Thoracic aorta (tissue), 2 donors: ENCODE measurements around the gene NAALADL2. TPM values are rescaled to one million over a fixed set of nuclear protein-coding genes. Genes with fewer than 3 reads are reported as not detected.

Source experiments
- ATAC-seq: fragments of 150-250 bp; one replicate; pipeline ENCODE4 v1.8.0; 2017; ENCODE audit warnings: low read depth; ENCODE audit not compliant: insufficient number of reproducible peaks, low FRiP score
- DNase-seq: peaks from one replicate; pipeline ENCODE4 v3.0.0-alpha.2; 2020; ENCODE audit warnings: low spot score
- H3K27ac ChIP-seq, 2 donors: fragments of 200-600 bp; sonication (generic); 1 replicate in 1 of 2; 2 replicates in 1 of 2; pipeline ENCODE4 v1.5.1; 2016; ENCODE audit warnings: mild to moderate bottlenecking in 2 of 2, moderate library complexity in 2 of 2
- H3K27me3 ChIP-seq: fragments of 200-600 bp; sonication (generic); replicated peaks from 2 replicates; pipeline ENCODE4 v1.6.0; 2016; ENCODE audit warnings: mild to moderate bottlenecking; ENCODE audit not compliant: insufficient read depth
- H3K36me3 ChIP-seq: fragments of 200-600 bp; sonication (generic); one replicate; pipeline ENCODE4 v1.5.1; 2016
- H3K4me1 ChIP-seq, 2 donors: fragments of 200-600 bp; sonication (generic); 1 replicate in 1 of 2; 2 replicates in 1 of 2; pipeline versions ENCODE4 v1.5.1 to v1.6.0; 2016; ENCODE audit warnings: low read depth in 2 of 2, mild to moderate bottlenecking in 1 of 2; ENCODE audit not compliant: control insufficient read depth in 1 of 2
- H3K4me3 ChIP-seq: fragments of 200-600 bp; sonication (generic); 2 replicates; pipeline ENCODE4 v1.5.1; 2016; ENCODE audit warnings: mild to moderate bottlenecking
- H3K9me3 ChIP-seq: fragments of 200-600 bp; sonication (generic); 2 replicates; pipeline ENCODE4 v1.5.1; 2016
- total RNA-seq, 2 donors: library from RNA; depleted of rRNA; stranded (reverse); fragments of >200 nt; gene quantifications; one replicate each; pipeline versions ENCODE4 v1.1.0 to v1.2.3, GENCODE V29; 2016
- TF ChIP-seq, protein P1 (sequence below): fragments of 200-600 bp; sonication (generic); IDR thresholded peaks from one replicate; pipeline ENCODE4 v1.5.1; 2019; ENCODE audit warnings: antibody characterized with exemption

NAALADL2 gene
- total RNA-seq, 2 donors from 2014 or later: 12.9 to 21.0 TPM

DNA sequence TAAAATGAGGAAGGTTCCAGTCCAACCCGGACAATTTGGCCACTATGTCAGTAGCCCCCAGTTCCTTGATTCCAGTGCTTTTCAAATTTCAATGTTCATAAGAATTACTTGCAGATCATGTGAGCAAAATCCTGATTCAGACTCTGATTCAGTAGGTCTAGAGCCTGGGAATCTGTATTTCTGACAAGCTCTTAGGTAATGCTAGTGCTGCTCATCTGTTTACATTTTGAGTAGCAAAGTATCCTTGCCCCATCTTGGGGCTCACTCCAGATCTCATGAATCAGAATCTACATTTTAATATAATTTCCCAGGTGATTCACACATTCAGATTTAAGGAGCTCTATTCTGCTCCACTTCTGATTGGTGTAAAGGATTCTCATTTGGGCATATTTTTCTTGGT, 142.0 kb downstream of the NAALADL2 start:
- no peaks in the 10 kb centered on the region for H3K36me3 ChIP-seq
- ATAC-seq: no peak
- H3K27me3 ChIP-seq: no peaks in the 10 kb centered on the region
- TF ChIP-seq, protein P1, sequence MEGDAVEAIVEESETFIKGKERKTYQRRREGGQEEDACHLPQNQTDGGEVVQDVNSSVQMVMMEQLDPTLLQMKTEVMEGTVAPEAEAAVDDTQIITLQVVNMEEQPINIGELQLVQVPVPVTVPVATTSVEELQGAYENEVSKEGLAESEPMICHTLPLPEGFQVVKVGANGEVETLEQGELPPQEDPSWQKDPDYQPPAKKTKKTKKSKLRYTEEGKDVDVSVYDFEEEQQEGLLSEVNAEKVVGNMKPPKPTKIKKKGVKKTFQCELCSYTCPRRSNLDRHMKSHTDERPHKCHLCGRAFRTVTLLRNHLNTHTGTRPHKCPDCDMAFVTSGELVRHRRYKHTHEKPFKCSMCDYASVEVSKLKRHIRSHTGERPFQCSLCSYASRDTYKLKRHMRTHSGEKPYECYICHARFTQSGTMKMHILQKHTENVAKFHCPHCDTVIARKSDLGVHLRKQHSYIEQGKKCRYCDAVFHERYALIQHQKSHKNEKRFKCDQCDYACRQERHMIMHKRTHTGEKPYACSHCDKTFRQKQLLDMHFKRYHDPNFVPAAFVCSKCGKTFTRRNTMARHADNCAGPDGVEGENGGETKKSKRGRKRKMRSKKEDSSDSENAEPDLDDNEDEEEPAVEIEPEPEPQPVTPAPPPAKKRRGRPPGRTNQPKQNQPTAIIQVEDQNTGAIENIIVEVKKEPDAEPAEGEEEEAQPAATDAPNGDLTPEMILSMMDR: no peak
- no peaks in the 10 kb centered on the region for H3K9me3 ChIP-seq
- no peaks in the 10 kb centered on the region for H3K4me1 ChIP-seq
- DNase-seq: no peak
- no peak overlapping the region for H3K4me3 ChIP-seq
- H3K27ac ChIP-seq: no peak overlapping the region

DNA sequence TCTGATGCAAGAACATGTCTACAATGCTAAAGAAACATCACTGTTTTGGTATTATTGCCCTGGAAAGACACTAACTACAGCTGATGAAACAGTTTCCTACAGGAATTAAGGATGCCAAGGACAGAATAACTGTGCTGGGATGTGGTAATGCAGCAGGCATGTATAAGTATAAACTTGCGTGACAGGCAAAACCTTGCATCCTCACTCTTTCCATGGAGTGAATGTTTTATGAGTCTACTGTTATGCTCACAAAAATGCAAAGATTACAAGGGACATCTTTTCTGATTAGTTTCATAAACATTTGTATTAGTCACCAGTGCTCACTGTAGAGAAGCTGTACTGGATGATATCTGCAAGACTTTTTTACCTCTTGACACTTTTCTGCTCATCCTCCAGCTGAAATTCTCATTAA, 143.6 kb downstream of the NAALADL2 start:
- DNase-seq: no peak
- no peak overlapping the region for H3K4me3 ChIP-seq
- H3K27me3 ChIP-seq: no peaks in the 10 kb centered on the region
- no peaks in the 10 kb centered on the region for H3K4me1 ChIP-seq
- no peak overlapping the region for H3K27ac ChIP-seq
- TF ChIP-seq, protein P1: no peak
- ATAC-seq: no peak
- no peaks in the 10 kb centered on the region for H3K36me3 ChIP-seq
- H3K9me3 ChIP-seq: no peaks in the 10 kb centered on the region

DNA sequence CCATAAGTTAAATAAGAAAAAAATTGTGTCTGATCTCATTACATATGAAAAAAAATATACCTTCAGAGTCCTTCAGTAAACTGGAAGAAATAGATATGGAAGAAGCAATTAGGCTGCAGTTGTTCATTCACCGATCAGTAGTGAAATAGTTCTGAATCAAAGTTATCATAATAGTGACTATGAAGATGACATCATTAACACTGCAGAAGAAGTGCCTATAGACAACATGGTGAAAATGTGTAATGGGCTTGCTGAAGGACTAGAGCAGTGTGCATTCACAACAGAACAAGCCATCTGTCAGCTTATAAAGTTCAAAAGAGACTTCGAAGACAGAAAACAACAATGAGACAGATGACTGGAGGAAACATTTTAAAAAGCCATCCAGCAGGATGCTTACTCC, 144.5 kb downstream of the NAALADL2 start:
- TF ChIP-seq, protein P1: no peak
- no peaks in the 10 kb centered on the region for H3K27me3 ChIP-seq
- H3K27ac ChIP-seq: no peak overlapping the region
- no peak for ATAC-seq
- H3K4me1 ChIP-seq: no peaks in the 10 kb centered on the region
- H3K36me3 ChIP-seq: no peaks in the 10 kb centered on the region
- H3K4me3 ChIP-seq: no peak overlapping the region
- H3K9me3 ChIP-seq: no peaks in the 10 kb centered on the region
- DNase-seq: no peak

DNA sequence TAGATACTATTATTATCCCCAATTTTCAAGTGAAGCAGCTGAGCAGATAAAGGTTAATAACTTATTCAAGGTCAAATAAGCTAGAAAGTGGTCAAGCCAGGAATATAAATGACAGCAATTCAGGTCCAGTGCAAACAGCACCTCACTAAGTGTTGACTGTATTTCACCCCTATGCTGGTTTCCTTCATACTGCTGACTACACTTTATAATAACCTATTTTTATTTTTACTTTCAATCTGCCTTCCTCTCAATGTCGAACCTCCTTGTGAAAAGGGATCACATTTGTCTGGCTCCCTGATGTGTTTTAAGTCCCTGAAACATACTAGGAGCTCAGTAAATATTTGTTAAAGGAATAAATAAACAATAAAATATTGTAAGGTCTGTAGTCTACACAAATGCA, 146.1 kb downstream of the NAALADL2 start:
- no peaks in the 10 kb centered on the region for H3K27me3 ChIP-seq
- H3K27ac ChIP-seq: no peak overlapping the region
- no peaks in the 10 kb centered on the region for H3K4me1 ChIP-seq
- H3K9me3 ChIP-seq: no peaks in the 10 kb centered on the region
- H3K4me3 ChIP-seq: no peak overlapping the region
- H3K36me3 ChIP-seq: no peaks in the 10 kb centered on the region
- no peak for DNase-seq
- TF ChIP-seq, protein P1: no peak
- ATAC-seq: no peak

DNA sequence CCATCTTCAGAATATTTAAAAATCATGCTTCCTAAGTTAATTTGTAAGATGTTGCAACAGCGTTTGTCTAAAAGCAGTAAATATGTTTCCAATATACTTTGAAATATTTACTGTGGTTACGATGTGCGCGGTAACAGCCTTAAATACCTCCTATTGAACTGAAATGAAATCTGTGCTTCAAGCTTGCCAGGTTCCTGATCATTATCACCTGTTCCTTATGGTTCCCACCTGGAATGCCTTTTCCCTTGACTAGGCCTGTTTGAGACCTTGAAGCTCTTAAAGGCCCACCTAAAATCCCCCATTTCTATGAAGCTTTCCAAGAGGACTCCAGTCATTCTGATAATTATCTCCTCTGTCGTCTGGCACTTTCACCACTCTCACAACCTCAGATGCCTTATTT, 146.7 kb downstream of the NAALADL2 start:
- TF ChIP-seq, protein P1: no peak
- Histone ChIP-seq H3K27ac (no peak overlapping the region), H3K4me1 (no peaks in the 10 kb centered on the region), H3K4me3 (no peak overlapping the region), H3K27me3 (no peaks in the 10 kb centered on the region), H3K9me3 (no peaks in the 10 kb centered on the region), H3K36me3 (no peaks in the 10 kb centered on the region)
- DNase-seq (no peak), ATAC-seq (no peak)
